PC-9 (cell line): ENCODE data around the gene FMO4. TPM values are rescaled to one million over a fixed set of nuclear protein-coding genes. Genes with fewer than 3 reads are reported as not detected.
"Not testable (repeated sequence)": the region's sequence is repeated elsewhere in the genome, so short reads cannot be mapped to it uniquely, and the experiment has no call there.

Source experiments
- BruUV-seq: library from RNA; stranded (reverse); fragments of 400-500 nt; replicated peaks from 2 replicates; lab custom pipeline; 2021; lab: Mats Ljungman, UMichigan
- CTCF ChIA-PET: fragments of 300-600 bp; sonication (Branson Sonifier 250); formaldehyde crosslinking; loops from one replicate; lab custom pipeline; 2022; ENCODE audit warnings: antibody characterized with exemption; lab: Charles Lee
- POLR2A ChIA-PET: fragments of 300-600 bp; sonication (Branson Sonifier 250); formaldehyde crosslinking; loops from one replicate; lab custom pipeline; 2022; ENCODE audit warnings: antibody characterized with exemption; ENCODE audit not compliant: unreplicated experiment; lab: Charles Lee
- DNase-seq, 2 experiments: peaks; one replicate each; pipeline versions ENCODE4 v3.0.0 to v3.0.0-alpha.2; 2015 to 2022; ENCODE audit warnings: mixed read lengths in 1 of 2
- H2AFZ ChIP-seq: fragments of 200-600 bp; sonication (generic); 2 replicates; pipeline ENCODE4 v1.8.1; 2017; ENCODE audit warnings: antibody characterized with exemption
- H3F3A ChIP-seq: fragments of 200-600 bp; sonication (generic); 2 replicates; pipeline ENCODE4 v1.8.1; 2017; ENCODE audit warnings: antibody characterized with exemption, mild to moderate bottlenecking, low read depth; ENCODE audit not compliant: insufficient read depth
- H3K27ac ChIP-seq: fragments of 200-600 bp; sonication (generic); 2 replicates; pipeline ENCODE4 v1.6.1; 2016; ENCODE audit warnings: mixed run types
- H3K27me3 ChIP-seq: fragments of 200-600 bp; sonication (generic); 2 replicates; pipeline ENCODE4 v1.6.1; 2016; ENCODE audit warnings: low read depth, mixed run types; ENCODE audit not compliant: insufficient read depth
- H3K36me3 ChIP-seq: fragments of 200-600 bp; sonication (generic); 2 replicates; pipeline ENCODE4 v1.6.1; 2016; ENCODE audit warnings: low read depth, mixed run types
- H3K4me1 ChIP-seq: fragments of 200-600 bp; sonication (generic); replicated peaks from 2 replicates; pipeline ENCODE4 v1.6.1; 2016; ENCODE audit warnings: mixed run types; ENCODE audit not compliant: insufficient read depth
- H3K4me2 ChIP-seq: fragments of 200-600 bp; sonication (generic); 2 replicates; pipeline ENCODE4 v1.6.1; 2017; ENCODE audit warnings: mixed run types
- H3K4me3 ChIP-seq: fragments of 200-600 bp; sonication (generic); 2 replicates; pipeline ENCODE4 v1.6.1; 2016; ENCODE audit warnings: mixed run types
- H3K79me2 ChIP-seq: fragments of 200-600 bp; sonication (generic); 2 replicates; pipeline ENCODE4 v1.6.1; 2017; ENCODE audit warnings: low read depth, mixed run types
- H3K9me2 ChIP-seq: fragments of 200-600 bp; sonication (generic); 2 replicates; pipeline ENCODE4 v1.8.1; 2017; ENCODE audit warnings: mild to moderate bottlenecking; ENCODE audit not compliant: insufficient read depth
- H3K9me3 ChIP-seq: fragments of 200-600 bp; sonication (generic); 2 replicates; pipeline ENCODE4 v1.8.1; 2016; ENCODE audit warnings: low read depth; ENCODE audit not compliant: insufficient read depth
- H4K20me1 ChIP-seq: fragments of 200-600 bp; sonication (generic); 2 replicates; pipeline ENCODE4 v1.8.1; 2017; ENCODE audit not compliant: insufficient read depth
- EZH2 ChIP-seq: fragments of 200-600 bp; sonication (generic); IDR thresholded peaks from 2 replicates; pipeline ENCODE4 v1.8.0; 2017; ENCODE audit warnings: antibody characterized with exemption, low read depth
- intact Hi-C: fragments of 100-400 bp; cut with micrococcal nuclease; formaldehyde crosslinking; loops from one replicate; pipeline ENCODE4 v1.10.0; 2022; ENCODE audit not compliant: unreplicated experiment
- total RNA-seq: library from RNA; stranded (reverse); gene quantifications from 2 replicates; pipeline ENCODE4 v1.2.3, GENCODE V29; 2021
- TF ChIP-seq, protein P1 (sequence below): fragments of 200-600 bp; sonication (generic); conservative IDR thresholded peaks from 2 replicates; pipeline ENCODE4 v1.6.1; 2017; ENCODE audit warnings: mixed run types, antibody characterized with exemption, mild to moderate bottlenecking, moderate library complexity

The FMO4 gene
- total RNA-seq, 1 experiment from 2014 or later: 0.61 TPM

DNA sequence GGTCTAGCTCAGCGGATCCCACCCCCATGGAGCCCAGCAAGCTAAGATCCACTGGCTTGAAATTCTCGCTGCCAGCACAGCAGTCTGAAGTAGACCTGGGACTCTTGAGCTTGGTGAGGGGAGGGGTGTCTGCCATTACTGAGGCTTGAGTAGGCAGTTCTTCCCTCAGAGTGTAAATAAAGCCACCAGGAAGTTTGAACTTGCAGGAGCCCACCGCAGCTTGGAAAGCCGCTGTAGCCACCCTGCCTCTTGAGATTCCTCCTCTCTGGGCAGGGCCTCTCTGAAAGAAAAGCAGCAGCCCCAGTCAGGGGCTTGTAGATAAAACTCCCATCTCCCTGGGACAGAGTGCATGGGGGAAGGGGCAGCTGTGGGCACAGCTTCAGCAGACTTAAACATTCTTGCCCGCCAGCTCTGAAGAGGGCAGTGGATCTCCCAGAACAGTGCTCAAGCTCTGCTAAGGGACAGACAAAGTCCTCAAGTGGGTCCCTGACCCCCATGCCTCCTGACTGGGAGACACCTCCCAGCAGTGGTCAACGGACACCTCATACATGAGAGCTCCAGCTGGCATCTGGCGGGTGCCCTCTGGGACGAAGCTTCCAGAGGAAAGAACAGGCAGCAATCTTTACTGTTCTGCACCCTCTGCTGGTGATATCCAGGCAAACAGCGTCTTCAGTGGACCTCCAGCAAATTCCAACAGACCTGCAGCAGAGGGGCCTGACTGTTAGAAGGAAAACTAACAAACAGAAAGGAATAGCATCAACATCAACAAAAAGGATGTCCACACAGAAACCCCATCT, 45.9 kb downstream of the FMO4 start:
- H3K4me1 ChIP-seq, H2AFZ ChIP-seq, H3K36me3 ChIP-seq, POLR2A ChIA-PET, CTCF ChIA-PET, H3K79me2 ChIP-seq, H4K20me1 ChIP-seq, H3K9me2 ChIP-seq, H3K27ac ChIP-seq, H3K9me3 ChIP-seq, H3K4me2 ChIP-seq, BruUV-seq, H3K27me3 ChIP-seq, intact Hi-C loops, H3K4me3 ChIP-seq, H3F3A ChIP-seq, DNase-seq: not testable (repeated sequence)

DNA sequence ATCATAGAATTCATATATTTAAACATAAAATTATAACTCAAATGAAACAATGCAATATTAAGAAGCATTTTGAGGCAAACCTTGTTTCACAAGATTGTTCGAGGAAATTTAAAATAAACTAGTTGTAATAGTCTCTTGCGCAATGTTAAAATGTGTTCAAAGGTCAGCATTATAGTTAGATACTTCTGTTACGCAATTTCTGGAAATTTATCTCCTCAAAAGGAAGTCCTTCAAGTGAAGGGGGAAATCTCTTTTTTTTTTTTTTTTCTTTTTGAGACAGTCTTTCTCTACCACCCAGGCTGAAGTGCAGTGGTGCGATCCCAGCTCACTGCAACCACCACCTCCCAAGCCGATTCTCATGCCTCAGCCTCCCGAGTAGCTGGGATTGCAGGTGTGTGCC, 52.1 kb downstream of the FMO4 start:
- Histone ChIP-seq H3K9me3 (no peaks in the 10 kb centered on the region), H3K4me1 (no peaks in the 10 kb centered on the region), H3K4me3 (no peak overlapping the region), H3K27ac (no peak overlapping the region), H2AFZ (no peak overlapping the region), H3K27me3 (no peaks in the 10 kb centered on the region), H3F3A (no peaks in the 10 kb centered on the region), H3K79me2 (no peaks in the 10 kb centered on the region), H3K4me2 (no peak overlapping the region), H4K20me1 (no peaks in the 10 kb centered on the region), H3K36me3 (no peaks in the 10 kb centered on the region), H3K9me2 (no peaks in the 10 kb centered on the region)
- intact Hi-C loops: no loop called here
- BruUV-seq: no TSS peak
- DNase-seq: no peak
- TF ChIP-seq, protein P1, sequence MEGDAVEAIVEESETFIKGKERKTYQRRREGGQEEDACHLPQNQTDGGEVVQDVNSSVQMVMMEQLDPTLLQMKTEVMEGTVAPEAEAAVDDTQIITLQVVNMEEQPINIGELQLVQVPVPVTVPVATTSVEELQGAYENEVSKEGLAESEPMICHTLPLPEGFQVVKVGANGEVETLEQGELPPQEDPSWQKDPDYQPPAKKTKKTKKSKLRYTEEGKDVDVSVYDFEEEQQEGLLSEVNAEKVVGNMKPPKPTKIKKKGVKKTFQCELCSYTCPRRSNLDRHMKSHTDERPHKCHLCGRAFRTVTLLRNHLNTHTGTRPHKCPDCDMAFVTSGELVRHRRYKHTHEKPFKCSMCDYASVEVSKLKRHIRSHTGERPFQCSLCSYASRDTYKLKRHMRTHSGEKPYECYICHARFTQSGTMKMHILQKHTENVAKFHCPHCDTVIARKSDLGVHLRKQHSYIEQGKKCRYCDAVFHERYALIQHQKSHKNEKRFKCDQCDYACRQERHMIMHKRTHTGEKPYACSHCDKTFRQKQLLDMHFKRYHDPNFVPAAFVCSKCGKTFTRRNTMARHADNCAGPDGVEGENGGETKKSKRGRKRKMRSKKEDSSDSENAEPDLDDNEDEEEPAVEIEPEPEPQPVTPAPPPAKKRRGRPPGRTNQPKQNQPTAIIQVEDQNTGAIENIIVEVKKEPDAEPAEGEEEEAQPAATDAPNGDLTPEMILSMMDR: no peak
- no peak for TF ChIP-seq EZH2
- ChIA-PET POLR2A (no interaction called here), CTCF (no interaction called here)

DNA sequence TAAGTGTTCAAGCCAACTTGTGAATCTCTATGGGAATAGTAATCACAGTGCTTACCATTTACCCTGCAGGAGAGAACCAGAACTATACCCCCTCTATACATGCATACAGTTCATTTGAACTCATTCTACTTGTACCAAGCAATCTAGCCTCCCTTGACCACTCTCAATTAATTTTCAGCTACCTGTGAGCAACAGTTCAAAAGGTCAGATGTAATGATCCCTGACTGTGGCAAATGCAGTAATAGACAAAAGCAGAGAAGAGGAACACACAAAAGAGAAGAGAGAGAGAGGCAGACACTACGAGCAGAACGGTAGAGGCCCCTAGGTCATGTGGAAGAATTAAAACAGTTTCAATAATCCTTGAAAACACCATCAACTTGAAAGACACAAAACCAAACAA, 52.8 kb downstream of the FMO4 start:
- CTCF ChIA-PET: no interaction called here

More for the DNA sequence above, 52.8 kb downstream of the FMO4 start:
- H3K9me3 ChIP-seq: no peaks in the 10 kb centered on the region
- TF ChIP-seq, protein P1: no peak
- TF ChIP-seq EZH2: no peak
- no peak overlapping the region for H3K27ac ChIP-seq
- H4K20me1 ChIP-seq: no peaks in the 10 kb centered on the region
- BruUV-seq: no TSS peak
- no peaks in the 10 kb centered on the region for H3K36me3 ChIP-seq
- no peak for DNase-seq
- H3K27me3 ChIP-seq: no peaks in the 10 kb centered on the region
- no peak overlapping the region for H2AFZ ChIP-seq
- H3K4me2 ChIP-seq: no peak overlapping the region
- H3K4me1 ChIP-seq: no peaks in the 10 kb centered on the region
- H3F3A ChIP-seq: no peaks in the 10 kb centered on the region
- no peaks in the 10 kb centered on the region for H3K79me2 ChIP-seq
- POLR2A ChIA-PET: no interaction called here
- H3K4me3 ChIP-seq: no peak overlapping the region
- intact Hi-C loops: no loop called here
- H3K9me2 ChIP-seq: no peaks in the 10 kb centered on the region
